ENCODE measurements around the gene DOCK4. TPM values are rescaled to one million over a fixed set of nuclear protein-coding genes. Genes with fewer than 3 reads are reported as not detected.

DOCK4 gene
- polyA plus RNA-seq, 10 donors = 8.2 to 16.1 (median 11.7) TPM

DNA sequence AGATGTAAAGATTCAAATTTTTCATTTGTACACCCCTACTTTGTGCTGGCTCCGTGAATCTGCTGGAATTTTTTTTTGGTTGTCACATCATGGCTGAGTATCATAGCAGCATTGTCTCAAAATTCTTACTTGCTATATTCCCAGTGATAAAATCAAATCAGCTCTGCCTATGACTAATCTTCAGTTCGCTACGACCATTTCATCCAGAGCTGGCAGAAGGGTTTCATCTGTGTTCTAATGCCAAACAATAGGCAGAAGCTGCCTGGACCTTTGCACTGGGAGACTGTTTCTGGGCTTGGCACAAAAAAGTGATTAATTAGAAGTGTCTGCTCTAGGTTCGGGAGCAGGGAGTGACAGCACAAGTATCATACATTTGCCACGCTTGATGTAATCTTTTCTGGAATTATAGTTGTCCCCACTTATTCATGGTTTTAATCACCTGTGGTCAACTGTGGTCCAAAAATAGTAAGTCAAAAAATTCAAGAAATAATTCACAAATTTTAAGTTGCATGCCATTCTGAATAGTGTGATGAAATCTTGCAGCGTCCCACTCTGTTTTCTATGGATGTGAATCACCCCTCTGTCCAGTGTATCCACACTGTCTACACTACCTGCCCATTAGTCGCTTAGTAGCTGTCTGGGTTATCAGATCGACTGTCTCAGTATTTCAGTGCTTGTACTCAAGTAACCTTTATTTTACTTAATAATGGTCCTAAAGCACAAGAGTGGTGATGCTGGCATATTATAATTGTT, 523.4 kb downstream of the DOCK4 start:
- no peak for DNase-seq

DNA sequence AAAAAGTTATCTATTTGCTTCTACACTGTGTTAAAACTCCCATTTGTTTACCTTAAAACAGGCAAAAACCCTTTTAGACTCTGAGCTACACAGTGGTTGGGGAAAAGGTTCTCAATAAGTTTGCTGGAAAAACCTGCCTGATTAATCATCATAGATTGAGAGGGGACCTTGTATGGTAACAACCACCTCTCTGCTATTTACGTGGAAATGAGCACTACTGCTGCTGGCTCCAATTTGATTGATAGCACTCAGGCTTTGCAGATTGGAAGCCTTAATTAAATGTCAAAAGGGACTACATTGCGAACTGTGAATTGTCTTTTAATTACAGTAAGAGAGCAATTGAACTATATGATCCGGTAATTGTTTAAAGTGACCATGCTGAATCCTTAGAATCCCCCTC, 525.0 kb downstream of the DOCK4 start:
- DNase-seq = no peak

DNA sequence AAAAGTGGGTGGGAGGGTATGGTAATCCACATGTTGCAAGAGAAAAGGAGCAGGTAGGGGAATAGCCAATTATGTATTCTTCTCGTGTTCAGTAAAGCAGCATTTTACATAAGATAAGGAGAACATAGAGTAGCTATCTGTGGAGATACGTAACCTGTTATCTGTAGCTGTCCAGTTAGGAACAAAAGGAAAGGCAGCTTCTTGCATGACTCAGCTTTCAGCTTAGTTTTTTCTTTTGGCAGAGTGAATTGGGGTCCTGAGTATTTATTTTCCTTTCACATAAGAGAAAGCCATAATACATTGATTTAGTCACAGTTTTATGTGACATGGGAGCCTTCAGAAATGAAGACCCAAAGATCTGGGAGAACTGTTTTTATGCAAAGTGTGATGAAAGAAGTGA, 527.2 kb downstream of the DOCK4 start:
- no peak for DNase-seq

DNA sequence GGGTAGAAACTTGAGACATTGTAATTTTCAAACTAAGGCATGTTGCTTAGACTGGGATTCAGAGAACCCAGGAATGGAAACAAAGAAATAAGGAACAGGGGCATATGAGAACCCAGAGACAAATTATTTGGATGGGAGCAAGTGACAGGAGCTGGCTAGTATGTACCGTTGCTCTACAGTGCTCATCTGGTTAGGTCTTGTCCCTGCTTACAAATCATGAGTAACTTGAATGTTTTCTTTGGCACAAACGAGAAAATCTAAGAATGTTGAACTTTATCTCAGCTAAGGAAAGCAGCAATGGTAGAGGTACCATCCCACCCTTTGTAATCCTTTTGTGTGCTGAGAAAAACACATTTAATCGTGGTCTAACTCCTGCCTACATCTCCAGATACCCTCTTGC, 527.9 kb downstream of the DOCK4 start:
- DNase-seq = no peak

DNA sequence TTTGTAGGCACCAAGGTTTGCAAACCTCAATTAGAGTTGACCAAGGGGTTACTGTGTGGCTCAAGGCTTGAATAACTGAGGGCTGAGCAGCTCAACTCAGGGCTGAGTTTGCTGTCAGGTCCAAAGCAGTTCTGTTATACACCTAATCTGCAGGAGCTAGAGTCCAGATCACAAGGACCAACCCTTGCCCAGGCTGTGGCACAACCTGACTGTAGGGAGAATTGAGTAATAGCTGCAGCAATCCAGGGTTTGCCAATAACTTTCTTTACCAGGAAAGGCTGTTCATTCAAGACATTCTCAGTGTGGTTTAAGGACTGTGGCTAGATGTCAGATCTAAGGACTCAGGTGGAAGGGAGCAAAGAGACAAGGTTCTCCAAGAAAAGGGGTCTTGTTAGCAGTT, 528.4 kb downstream of the DOCK4 start:
- DNase-seq = no peak

DNA sequence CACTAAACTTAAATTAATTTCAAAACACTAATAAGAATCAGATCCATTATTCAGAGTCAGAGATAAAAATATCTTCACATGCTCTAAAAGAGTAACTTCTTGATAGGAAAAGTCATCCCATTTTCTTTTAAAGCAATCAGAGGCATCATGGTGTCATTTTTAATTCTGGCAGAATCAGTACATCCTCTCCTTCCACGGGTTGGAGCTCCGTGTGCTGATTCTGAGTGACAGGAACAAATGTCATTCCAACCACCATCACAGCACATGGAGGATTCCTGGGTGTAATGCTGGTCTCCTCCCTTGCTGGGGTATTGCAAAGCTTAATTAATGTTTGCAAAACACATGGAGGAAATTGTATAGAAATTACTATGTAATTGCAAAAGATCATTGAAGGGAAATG, 529.4 kb downstream of the DOCK4 start:
- peak; percentile 22 to 33 (median 33) for DNase-seq

Other genes starting within 250 kb of the DOCK4 start
- 10 to 100 TPM; 20.8 to 28.4 (median 25.7) TPM for gene ZNF277, start 296 bp upstream of the DOCK4 start, polyA plus RNA-seq (ENCODE audit: insufficient read length in 10 of 10)
- gene IFRD1, start 244.1 kb upstream of the DOCK4 start, polyA plus RNA-seq (ENCODE audit: insufficient read length in 10 of 10) = 10 to 100 TPM; 21.1 to 34.4 (median 30.1) TPM

Measured in muscle of back (tissue), 11 donors.